C4-2B (cell line): ENCODE results near the gene SUMF2.

ENCODE experiments used
- CTCF ChIP-seq: fragments of 450-650 bp; conservative IDR thresholded peaks from 2 replicates; pipeline ENCODE4 v1.5.1; 2017; ENCODE audit warnings: mild to moderate bottlenecking
- ZFX ChIP-seq: fragments of 450-650 bp; IDR thresholded peaks from 2 replicates; pipeline ENCODE4 v1.6.1; 2017

GRCh38 chr7:56019501-56019900, 44.6 kb upstream of the SUMF2 start:
- no peak for TF ChIP-seq CTCF
- TF ChIP-seq ZFX = no peak
